BLaER1 treated with 17β-estradiol and CSF1 and Interleukin-3, amounts not matched to agents 10 nM and 100 nM (cell line): ENCODE results near the gene KCNG4.

Experiments
- H3K27ac ChIP-seq, 11 experiments: shearing (Covaris generic); formaldehyde crosslinking; 2 replicates each; pipeline ENCODE4 v1.8.1; 2022
- H3K27me3 ChIP-seq, 11 experiments: shearing (Covaris generic); formaldehyde crosslinking; 2 replicates each; pipeline ENCODE4 v1.8.1; 2022
- H3K36me3 ChIP-seq, 11 experiments: shearing (Covaris generic); formaldehyde crosslinking; 2 replicates each; pipeline ENCODE4 v1.8.1; 2022
- H3K4me1 ChIP-seq, 10 experiments: shearing (Covaris generic); formaldehyde crosslinking; 2 replicates each; pipeline ENCODE4 v1.8.1; 2022
- H3K4me2 ChIP-seq, 11 experiments: shearing (Covaris generic); formaldehyde crosslinking; 2 replicates each; pipeline ENCODE4 v1.8.1; 2022
- H3K4me3 ChIP-seq, 10 experiments: shearing (Covaris generic); formaldehyde crosslinking; 2 replicates each; pipeline ENCODE4 v1.8.1; 2022
- H3K9ac ChIP-seq, 11 experiments: shearing (Covaris generic); formaldehyde crosslinking; 2 replicates each; pipeline ENCODE4 v1.8.1; 2022
- H3K9me3 ChIP-seq, 11 experiments: shearing (Covaris generic); formaldehyde crosslinking; replicated peaks in 1 of 11; 2 replicates each; pipeline ENCODE4 v1.8.1; 2022
- H4K20me1 ChIP-seq, 11 experiments: shearing (Covaris generic); formaldehyde crosslinking; 2 replicates each; pipeline ENCODE4 v1.8.1; 2022
- Cebpa-rat ChIP-seq, 11 experiments: shearing (Covaris generic); IDR thresholded peaks; 2 replicates each; pipeline ENCODE4 v1.8.1; 2022

The KCNG4 gene

GRCh38 chr16:84278968-84279367 lies 39.2 kb upstream of the KCNG4 start:
- no peaks in the 10 kb centered on the region for H4K20me1 ChIP-seq
- no peak overlapping the region for H3K4me3 ChIP-seq
- H3K9ac ChIP-seq, result no peak overlapping the region
- no peaks in the 10 kb centered on the region for H3K9me3 ChIP-seq
- H3K27me3 ChIP-seq, result no peaks in the 10 kb centered on the region
- H3K4me2 ChIP-seq, result no peak overlapping the region
- TF ChIP-seq Cebpa-rat (IDR thresholded peaks at IDR 0.05), result no peak
- no peak overlapping the region for H3K27ac ChIP-seq
- peaks cover 0 to 10% (median 4%) of the 10 kb centered on the region in 10 experiments; a peak in 8 of 20 replicates for H3K4me1 ChIP-seq
- no peaks in the 10 kb centered on the region for H3K36me3 ChIP-seq

GRCh38 chr16:84278333-84278732 lies 38.5 kb upstream of the KCNG4 start:
- Histone ChIP-seq H3K4me1 (peaks cover 0 to 3% (median 0%) of the 10 kb centered on the region in 10 experiments; a peak in 4 of 20 replicates), H4K20me1 (no peaks in the 10 kb centered on the region), H3K9me3 (no peaks in the 10 kb centered on the region), H3K27ac (no peak overlapping the region), H3K27me3 (no peaks in the 10 kb centered on the region), H3K9ac (no peak overlapping the region), H3K4me2 (no peak overlapping the region), H3K36me3 (no peaks in the 10 kb centered on the region), H3K4me3 (no peak overlapping the region)
- no peak for TF ChIP-seq Cebpa-rat (IDR thresholded peaks at IDR 0.05)

DNA sequence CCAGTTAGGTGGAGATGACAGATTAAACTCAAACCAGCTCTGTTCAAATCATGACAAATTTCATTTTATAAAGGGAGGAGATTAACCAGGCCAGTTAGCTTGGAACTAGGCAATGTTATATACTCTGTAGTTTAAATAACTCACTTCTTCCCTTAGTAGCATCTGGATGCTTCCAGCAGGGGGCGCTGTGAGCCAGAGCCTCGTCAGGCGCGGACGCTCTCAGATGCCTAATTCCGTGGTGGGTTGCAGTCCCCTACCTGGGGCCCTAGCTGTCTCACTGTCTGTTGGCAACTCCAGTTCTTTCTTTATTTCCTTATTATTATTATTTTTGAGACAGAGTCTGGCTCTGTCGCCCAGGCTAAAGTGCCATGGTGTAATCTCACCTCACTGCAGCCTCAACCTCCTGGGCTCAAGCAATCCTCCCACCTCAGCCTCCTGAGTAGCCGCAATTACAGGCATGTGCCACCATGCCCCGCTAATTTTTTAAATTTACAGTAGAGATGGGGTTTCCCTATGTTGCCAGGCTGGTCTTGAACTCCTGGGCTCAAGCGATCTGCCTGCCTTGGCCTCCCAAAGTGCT lies 37.5 kb upstream of the KCNG4 start:
- H3K27ac ChIP-seq, result no peak overlapping the region
- H4K20me1 ChIP-seq, result no peaks in the 10 kb centered on the region
- H3K4me2 ChIP-seq, result no peak overlapping the region
- H3K9me3 ChIP-seq, result no peaks in the 10 kb centered on the region
- H3K4me3 ChIP-seq, result no peak overlapping the region
- TF ChIP-seq Cebpa-rat (IDR thresholded peaks at IDR 0.05), result no peak
- H3K4me1 ChIP-seq, result 0 out of 20 replicates have a peak, but pooled peaks cover 0 to under 1% (median 0%) of the 10 kb centered on the region in 10 experiments
- H3K9ac ChIP-seq, result no peak overlapping the region
- H3K36me3 ChIP-seq, result no peaks in the 10 kb centered on the region
- H3K27me3 ChIP-seq, result no peaks in the 10 kb centered on the region

GRCh38 chr16:84275585-84276151 lies 35.9 kb upstream of the KCNG4 start:
- Histone ChIP-seq H3K4me2 (no peak overlapping the region), H3K4me1 (peaks cover 0 to 8% (median 0%) of the 10 kb centered on the region in 10 experiments; a peak in 2 of 20 replicates), H3K4me3 (no peak overlapping the region), H3K9me3 (no peaks in the 10 kb centered on the region), H3K36me3 (no peaks in the 10 kb centered on the region), H3K9ac (no peak overlapping the region), H3K27me3 (no peaks in the 10 kb centered on the region), H4K20me1 (no peaks in the 10 kb centered on the region), H3K27ac (no peak overlapping the region)
- TF ChIP-seq Cebpa-rat (IDR thresholded peaks at IDR 0.05), result no peak

GRCh38 chr16:84274515-84274914 lies 34.7 kb upstream of the KCNG4 start:
- Histone ChIP-seq H3K4me2 (no peak overlapping the region), H3K4me3 (no peak overlapping the region), H3K9ac (no peak overlapping the region), H3K4me1 (peaks cover 0 to 8% (median 0%) of the 10 kb centered on the region in 10 experiments; a peak in 2 of 20 replicates), H3K27ac (no peak overlapping the region), H3K36me3 (no peaks in the 10 kb centered on the region), H3K27me3 (no peaks in the 10 kb centered on the region), H4K20me1 (no peaks in the 10 kb centered on the region), H3K9me3 (no peaks in the 10 kb centered on the region)
- TF ChIP-seq Cebpa-rat (IDR thresholded peaks at IDR 0.05), result no peak

GRCh38 chr16:84272740-84273320 lies 33.0 kb upstream of the KCNG4 start:
- H3K4me2 ChIP-seq, result no peak overlapping the region
- H3K27me3 ChIP-seq, result no peaks in the 10 kb centered on the region
- no peaks in the 10 kb centered on the region for H4K20me1 ChIP-seq
- no peak overlapping the region for H3K27ac ChIP-seq
- no peak overlapping the region for H3K9ac ChIP-seq
- H3K36me3 ChIP-seq, result no peaks in the 10 kb centered on the region
- no peaks in the 10 kb centered on the region for H3K9me3 ChIP-seq
- TF ChIP-seq Cebpa-rat (IDR thresholded peaks at IDR 0.05), result no peak
- H3K4me3 ChIP-seq, result no peak overlapping the region
- H3K4me1 ChIP-seq, result peaks cover 0 to 8% (median 2%) of the 10 kb centered on the region in 10 experiments; a peak in 3 of 20 replicates

DNA sequence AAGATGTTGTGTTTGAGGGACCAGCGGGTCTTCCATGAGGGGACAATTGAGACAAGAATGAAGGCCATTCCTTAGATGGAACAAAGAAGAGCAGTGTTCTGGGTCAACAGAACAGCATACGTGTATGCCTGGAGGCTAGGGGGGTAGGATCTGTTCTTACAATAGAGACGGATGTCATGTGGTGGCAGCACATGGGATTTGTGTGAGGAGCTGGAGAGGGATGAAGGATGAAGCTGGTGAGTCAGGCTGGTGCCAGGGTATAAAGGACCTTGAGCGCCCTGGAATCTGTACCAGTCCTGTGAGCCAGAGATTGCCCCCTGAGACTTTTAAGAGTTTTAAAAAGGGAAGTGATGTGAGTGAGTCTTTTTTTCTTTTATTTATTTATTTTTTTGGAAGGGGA lies 32.1 kb upstream of the KCNG4 start:
- Histone ChIP-seq H3K27ac (no peak overlapping the region), H3K4me1 (peaks cover 0 to 8% (median 2%) of the 10 kb centered on the region in 10 experiments; a peak in 3 of 20 replicates), H3K4me3 (no peak overlapping the region), H3K27me3 (no peaks in the 10 kb centered on the region), H3K9ac (no peak overlapping the region), H3K36me3 (no peaks in the 10 kb centered on the region), H3K9me3 (no peaks in the 10 kb centered on the region), H4K20me1 (no peaks in the 10 kb centered on the region), H3K4me2 (no peak overlapping the region; a peak in 1 of 22 replicates)
- TF ChIP-seq Cebpa-rat (IDR thresholded peaks at IDR 0.05), result no peak

GRCh38 chr16:84271037-84271436 lies 31.2 kb upstream of the KCNG4 start:
- Histone ChIP-seq H3K4me3 (no peak overlapping the region), H3K36me3 (no peaks in the 10 kb centered on the region), H3K4me2 (no peak overlapping the region), H3K4me1 (peaks cover 0 to 8% (median 2%) of the 10 kb centered on the region in 10 experiments; a peak in 3 of 20 replicates), H3K9me3 (no peaks in the 10 kb centered on the region), H3K9ac (no peak overlapping the region), H3K27ac (no peak overlapping the region), H4K20me1 (no peaks in the 10 kb centered on the region), H3K27me3 (no peaks in the 10 kb centered on the region)
- no peak for TF ChIP-seq Cebpa-rat (IDR thresholded peaks at IDR 0.05)

GRCh38 chr16:84270531-84270930 lies 30.7 kb upstream of the KCNG4 start:
- H3K27ac ChIP-seq, result no peak overlapping the region
- H3K4me1 ChIP-seq, result peaks cover 0 to 8% (median 2%) of the 10 kb centered on the region in 10 experiments; a peak in 3 of 20 replicates
- H3K9ac ChIP-seq, result no peak overlapping the region
- no peak overlapping the region for H3K4me2 ChIP-seq
- no peaks in the 10 kb centered on the region for H4K20me1 ChIP-seq
- H3K36me3 ChIP-seq, result no peaks in the 10 kb centered on the region
- TF ChIP-seq Cebpa-rat (IDR thresholded peaks at IDR 0.05), result no peak
- H3K9me3 ChIP-seq, result no peaks in the 10 kb centered on the region
- no peaks in the 10 kb centered on the region for H3K27me3 ChIP-seq
- no peak overlapping the region for H3K4me3 ChIP-seq

GRCh38 chr16:84270071-84270470 lies 30.3 kb upstream of the KCNG4 start:
- no peak overlapping the region for H3K9ac ChIP-seq
- H4K20me1 ChIP-seq, result no peaks in the 10 kb centered on the region
- H3K36me3 ChIP-seq, result no peaks in the 10 kb centered on the region
- no peaks in the 10 kb centered on the region for H3K27me3 ChIP-seq
- no peak overlapping the region for H3K4me3 ChIP-seq
- no peak overlapping the region for H3K4me2 ChIP-seq
- TF ChIP-seq Cebpa-rat (IDR thresholded peaks at IDR 0.05), result no peak
- peaks cover 0 to 8% (median 2%) of the 10 kb centered on the region in 10 experiments; a peak in 3 of 20 replicates for H3K4me1 ChIP-seq
- H3K9me3 ChIP-seq, result no peaks in the 10 kb centered on the region
- no peak overlapping the region for H3K27ac ChIP-seq
